T-cell (primary cell): ENCODE results near the gene SENP8. TPM values are rescaled to one million over a fixed set of nuclear protein-coding genes. Genes with fewer than 3 reads are reported as not detected.

Source experiments
- ATAC-seq, 4 experiments: fragments of 200-7000 bp in 3 of 4; fragments of 150-1000 bp in 1 of 4; cut with Tn5 transposase; replicated peaks in 1 of 4; 1 replicate in 3 of 4; 2 replicates in 1 of 4; pipeline ENCODE4 v1.10.0; 2021; ENCODE audit warnings: moderate library complexity in 3 of 4, mild to moderate bottlenecking in 2 of 4, moderate number of reproducible peaks in 1 of 4
- CTCF ChIA-PET, 2 donors: fragments of 300-600 bp; sonication (Branson Sonifier 250); formaldehyde crosslinking; loops; one replicate each; lab custom pipeline; 2022; ENCODE audit warnings: antibody characterized with exemption in 2 of 2; lab: Charles Lee
- POLR2A ChIA-PET, 2 donors: fragments of 300-600 bp; sonication (Branson Sonifier 250); formaldehyde crosslinking; loops; one replicate each; lab custom pipeline; 2022; ENCODE audit warnings: antibody characterized with exemption in 2 of 2; lab: Charles Lee
- DNase-seq, 35 experiments: peaks; one replicate each; pipeline versions ENCODE4 v3.0.0 to v3.0.0-alpha.2; 2013 to 2023
- H3K27ac ChIP-seq: one replicate; pipeline ENCODE4 v1.5.1; 2013; ENCODE audit warnings: low read length
- H3K27me3 ChIP-seq, 2 experiments: replicated peaks in 1 of 2; 1 replicate in 1 of 2; 2 replicates in 1 of 2; pipeline versions ENCODE4 v1.6.1 to v1.7.0; 2013; ENCODE audit warnings: low read length in 1 of 2, mixed read lengths in 1 of 2; ENCODE audit not compliant: control insufficient read depth in 2 of 2, insufficient read depth in 2 of 2; ENCODE audit errors: extremely low read depth in 1 of 2
- H3K36me3 ChIP-seq, 2 donors: 1 replicate in 1 of 2; 2 replicates in 1 of 2; pipeline versions ENCODE4 v1.6.1 to v1.7.0; 2013; ENCODE audit warnings: low read length in 1 of 2; ENCODE audit not compliant: control insufficient read depth in 2 of 2, insufficient read depth in 1 of 2; ENCODE audit errors: extremely low read depth in 1 of 2
- H3K4me1 ChIP-seq, 2 experiments: 1 replicate in 1 of 2; 2 replicates in 1 of 2; pipeline versions ENCODE4 v1.6.1 to v1.7.0; 2013; ENCODE audit warnings: low read length in 2 of 2, mixed read lengths in 1 of 2; ENCODE audit not compliant: insufficient read depth in 2 of 2, control insufficient read depth in 1 of 2; ENCODE audit errors: extremely low read depth in 1 of 2
- H3K4me3 ChIP-seq, 2 donors: 1 replicate in 1 of 2; 2 replicates in 1 of 2; pipeline versions ENCODE4 v1.5.1 to v1.7.0; 2013; ENCODE audit warnings: mild to moderate bottlenecking in 2 of 2, low read length in 1 of 2, moderate library complexity in 1 of 2; ENCODE audit not compliant: control insufficient read depth in 1 of 2; ENCODE audit errors: extremely low read depth in 1 of 2
- H3K9me3 ChIP-seq: 2 replicates; pipeline ENCODE4 v1.7.0; 2013
- H3K27ac Mint-ChIP-seq, 2 donors: one replicate each; pipeline ENCODE4 v1.8.0; 2020 to 2021; ENCODE audit warnings: mild to moderate bottlenecking in 2 of 2, mixed read lengths in 2 of 2
- H3K27me3 Mint-ChIP-seq, 2 donors: one replicate each; pipeline ENCODE4 v1.8.0; 2021 to 2022; ENCODE audit warnings: mixed read lengths in 2 of 2
- H3K36me3 Mint-ChIP-seq: one replicate; pipeline ENCODE4 v1.8.0; 2021; ENCODE audit warnings: mixed read lengths
- H3K4me1 Mint-ChIP-seq, 3 donors: one replicate each; pipeline ENCODE4 v1.8.0; 2020 to 2022; ENCODE audit warnings: mixed read lengths in 3 of 3, mild to moderate bottlenecking in 1 of 3
- H3K4me3 Mint-ChIP-seq, 3 donors: one replicate each; pipeline ENCODE4 v1.8.0; 2020 to 2022; ENCODE audit warnings: mild to moderate bottlenecking in 3 of 3, mixed read lengths in 3 of 3, moderate library complexity in 3 of 3
- H3K9me3 Mint-ChIP-seq, 3 donors: one replicate each; pipeline ENCODE4 v1.8.0; 2020 to 2022; ENCODE audit warnings: mixed read lengths in 3 of 3
- WGBS: methylation state at CpG from one replicate; pipeline ENCODE4 v1.1.5; 2013; ENCODE audit warnings: missing lambda C conversion rate; ENCODE audit not compliant: insufficient coverage; 5-methylcytosine and 5-hydroxymethylcytosine counted together
- total RNA-seq, 35 experiments: library from RNA in 6 of 35; stranded (reverse) in 6 of 35; fragments of 120-200 nt in 1 of 35; gene quantifications; one replicate each; pipeline versions ENCODE4 v1.2.1 to v1.2.4 and lab custom pipeline; 2013 to 2026

SENP8 gene
- total RNA-seq, 5 donors from 2014 or later (not counting 1 experiment from before 2014, with no cell fraction given), result 0.40 to 1.9 (median 1.3) TPM

DNA sequence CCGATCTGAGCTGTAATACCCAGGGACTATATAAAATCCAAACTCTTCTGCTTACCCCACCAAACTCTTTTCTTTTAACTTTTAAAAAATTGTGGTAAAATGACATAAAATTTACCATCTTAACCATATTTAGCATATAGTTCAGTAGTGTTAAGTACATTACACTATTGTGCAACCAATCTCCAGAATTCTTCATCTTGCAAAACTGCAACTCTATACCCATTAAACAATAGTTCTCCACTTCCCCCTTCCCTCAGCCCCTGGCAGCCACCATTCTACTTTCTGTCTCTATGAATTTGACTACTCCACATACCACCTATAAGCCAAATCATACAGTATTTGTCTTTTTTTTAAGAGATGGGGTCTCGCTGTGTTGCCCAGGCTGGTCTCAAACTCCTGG is 38.7 kb downstream of the SENP8 start:
- Mint-ChIP-seq H3K4me3 (no peak overlapping the region), H3K9me3 (no peaks in the 10 kb centered on the region), H3K27ac (no peak overlapping the region), H3K4me1 (peaks cover 4 to 8% (median 6%) of the 10 kb centered on the region in 3 donors), H3K27me3 (peaks cover 0 to 4% of the 10 kb centered on the region in 2 donors), H3K36me3 (no peaks in the 10 kb centered on the region)
- Histone ChIP-seq H3K27ac (no peak overlapping the region), H3K4me1 (peaks cover 0 to 6% of the 10 kb centered on the region in 2 experiments), H3K27me3 (peaks cover 0 to 13% of the 10 kb centered on the region in 2 experiments), H3K36me3 (no peaks in the 10 kb centered on the region), H3K4me3 (no peak overlapping the region), H3K9me3 (no peaks in the 10 kb centered on the region)
- CTCF ChIA-PET, result interaction anchor here (0.5 to 2.7 kb wide), 13 partner anchors 77 to 1558 kb away, joined by 3 to 58 read pairs (median 4); no protein-coding TSS in a partner anchor
- no peak for DNase-seq
- no CpG with 5 or more reads among the region's 2 CpGs for WGBS
- no peak for ATAC-seq
- POLR2A ChIA-PET, result no interaction called here

DNA sequence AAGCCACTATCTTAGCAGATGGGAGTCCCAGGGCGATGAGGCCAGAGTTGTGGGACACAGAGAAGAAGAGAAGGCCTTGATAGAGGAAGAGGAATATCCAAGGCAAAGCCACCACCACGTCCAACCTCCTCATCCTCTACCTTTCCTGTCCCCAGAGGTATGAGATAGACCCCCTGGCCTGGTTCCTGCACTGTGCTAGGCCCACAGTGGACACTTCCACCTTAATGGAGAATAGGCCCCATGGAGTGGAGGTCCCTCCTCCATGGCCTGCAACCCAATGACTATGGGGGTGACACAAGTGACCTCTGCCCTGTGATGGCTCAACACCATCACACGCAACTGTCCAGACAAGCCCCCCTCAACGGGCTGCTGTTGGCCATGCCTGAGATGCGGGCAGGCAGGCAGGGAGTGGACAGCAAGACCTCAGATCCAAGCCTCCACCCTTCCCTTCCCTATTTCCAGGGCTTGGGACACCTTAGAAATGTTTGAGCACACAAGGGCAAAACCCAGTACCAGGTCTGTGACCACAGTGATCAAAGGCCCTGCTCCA is 42.6 kb downstream of the SENP8 start:
- Histone ChIP-seq H3K27ac (no peak overlapping the region), H3K4me1 (peaks cover 0 to 2% of the 10 kb centered on the region in 2 experiments), H3K9me3 (no peaks in the 10 kb centered on the region), H3K4me3 (no peak overlapping the region), H3K36me3 (no peaks in the 10 kb centered on the region), H3K27me3 (peaks cover 0 to 6% of the 10 kb centered on the region in 2 experiments)
- Mint-ChIP-seq H3K27ac (no peak overlapping the region), H3K27me3 (peaks cover 0 to 2% of the 10 kb centered on the region in 2 donors), H3K4me1 (peaks cover 0 to 2% (median 2%) of the 10 kb centered on the region in 3 donors), H3K36me3 (no peaks in the 10 kb centered on the region), H3K9me3 (no peaks in the 10 kb centered on the region), H3K4me3 (no peak overlapping the region)
- ATAC-seq, result no peak
- 88% methylated on average over 3 of the region's 5 CpGs for WGBS
- DNase-seq, result no peak
- POLR2A ChIA-PET, result no interaction called here
- CTCF ChIA-PET, result no interaction called here

DNA sequence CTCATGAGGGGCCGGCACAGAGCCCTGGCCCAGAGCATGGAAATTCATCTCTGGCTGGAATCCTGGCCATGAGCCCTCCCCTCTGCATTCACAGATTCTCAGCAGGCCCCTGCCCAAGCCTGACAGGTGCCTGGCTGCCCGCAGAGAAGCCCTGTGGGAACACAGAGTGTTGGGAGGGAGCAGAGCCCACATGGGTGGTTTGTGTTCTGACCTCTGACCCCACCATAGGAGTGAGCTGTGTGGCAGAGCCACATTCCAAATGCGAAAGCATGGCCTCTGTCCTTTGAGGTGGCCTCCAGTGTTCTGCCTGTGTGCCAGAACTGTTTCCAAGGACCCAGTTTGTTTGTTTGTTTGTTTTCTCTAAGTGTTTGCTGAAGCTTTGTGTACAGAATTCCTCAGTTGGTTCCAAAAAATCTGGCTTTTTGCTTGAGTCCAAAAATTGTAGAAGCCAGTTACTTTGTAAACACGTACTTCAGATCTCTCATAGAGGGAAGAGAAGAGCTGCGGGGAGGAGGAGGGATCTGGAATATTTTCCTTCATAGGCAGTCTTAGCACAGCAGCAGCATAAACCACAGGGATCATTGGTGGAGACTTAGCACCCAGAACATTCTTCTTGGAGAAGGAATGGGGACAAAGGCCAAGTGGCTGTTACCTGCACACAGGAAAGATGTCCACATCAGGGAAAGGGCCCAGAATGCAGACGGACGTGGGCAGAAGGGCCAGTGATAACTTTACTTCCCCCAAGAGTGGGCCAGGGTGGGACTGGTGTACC is 43.3 kb downstream of the SENP8 start:
- Mint-ChIP-seq H3K4me1 (no peaks in the 10 kb centered on the region), H3K27ac (no peak overlapping the region), H3K4me3 (no peak overlapping the region), H3K9me3 (no peaks in the 10 kb centered on the region), H3K27me3 (peaks cover 0 to 4% of the 10 kb centered on the region in 2 donors), H3K36me3 (no peaks in the 10 kb centered on the region)
- no peaks in the 10 kb centered on the region for H3K36me3 ChIP-seq
- POLR2A ChIA-PET, result no interaction called here
- CTCF ChIA-PET, result no interaction called here
- H3K9me3 ChIP-seq, result no peaks in the 10 kb centered on the region
- DNase-seq, result no peak
- WGBS, result 76% methylated on average over 3 of the region's 7 CpGs
- no peak for ATAC-seq
- H3K27ac ChIP-seq, result no peak overlapping the region
- H3K4me3 ChIP-seq, result no peak overlapping the region
- H3K4me1 ChIP-seq, result no peaks in the 10 kb centered on the region
- no peaks in the 10 kb centered on the region for H3K27me3 ChIP-seq

DNA sequence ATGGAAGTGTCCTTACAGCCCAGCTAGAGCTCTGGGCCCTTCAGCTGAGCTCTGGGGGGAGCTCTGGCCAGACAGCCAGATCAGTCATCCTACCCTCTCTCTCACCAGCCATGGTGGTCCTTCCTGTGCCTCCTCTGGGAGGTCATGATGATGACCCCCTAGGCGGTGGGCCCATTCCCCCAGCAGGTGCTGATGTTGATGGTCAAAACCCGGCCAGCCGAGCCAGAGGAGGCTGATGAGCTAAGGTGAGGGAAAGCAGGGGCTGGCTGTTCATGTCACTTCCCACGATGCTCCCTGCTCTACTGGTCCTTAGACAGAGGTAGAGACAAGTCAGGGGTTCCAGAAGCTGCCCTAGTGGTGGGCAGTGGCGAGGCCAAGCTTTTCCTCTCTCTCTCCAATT is 44.4 kb downstream of the SENP8 start:
- no peak for ATAC-seq
- 86% methylated on average over 5 of the region's 5 CpGs for whole genome bisulfite sequencing
- Mint-ChIP-seq H3K27me3 (peaks cover 0 to 5% of the 10 kb centered on the region in 2 donors), H3K27ac (no peak overlapping the region), H3K4me1 (no peaks in the 10 kb centered on the region), H3K36me3 (no peaks in the 10 kb centered on the region), H3K9me3 (no peaks in the 10 kb centered on the region), H3K4me3 (no peak overlapping the region)
- Histone ChIP-seq H3K4me3 (no peak overlapping the region), H3K4me1 (no peaks in the 10 kb centered on the region), H3K27me3 (peaks cover 0 to 8% of the 10 kb centered on the region in 2 experiments), H3K36me3 (no peaks in the 10 kb centered on the region), H3K9me3 (no peaks in the 10 kb centered on the region), H3K27ac (no peak overlapping the region)
- POLR2A ChIA-PET, result no interaction called here
- no peak for DNase-seq
- CTCF ChIA-PET, result no interaction called here

DNA sequence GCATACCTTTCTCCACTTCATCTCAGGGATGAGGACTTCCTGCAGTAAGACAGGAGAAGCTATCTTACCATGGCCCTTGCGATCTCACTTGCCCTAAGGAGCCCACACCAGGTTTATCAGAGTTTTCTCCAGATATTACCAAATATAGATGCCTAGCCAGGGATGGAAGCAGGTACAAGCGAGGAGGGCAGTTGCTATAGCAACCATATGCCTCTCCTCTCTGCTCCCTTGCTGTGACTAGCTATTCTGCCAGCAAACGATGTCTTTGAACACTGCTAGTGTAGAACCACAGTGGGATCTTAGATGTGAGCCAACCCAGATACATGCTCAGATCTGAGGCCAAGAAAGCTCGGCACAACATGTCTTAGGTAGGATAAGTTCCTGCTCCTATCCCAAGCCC is 45.5 kb downstream of the SENP8 start:
- Histone ChIP-seq H3K4me3 (no peak overlapping the region), H3K27ac (no peak overlapping the region), H3K4me1 (peaks cover 5 to 7% of the 10 kb centered on the region in 2 experiments), H3K36me3 (no peaks in the 10 kb centered on the region), H3K9me3 (no peaks in the 10 kb centered on the region), H3K27me3 (peaks cover 0 to 17% of the 10 kb centered on the region in 2 experiments)
- Mint-ChIP-seq H3K4me3 (no peak overlapping the region), H3K4me1 (peaks cover 5 to 7% (median 6%) of the 10 kb centered on the region in 3 donors), H3K27me3 (peaks cover 0 to 7% of the 10 kb centered on the region in 2 donors), H3K36me3 (no peaks in the 10 kb centered on the region), H3K9me3 (no peaks in the 10 kb centered on the region), H3K27ac (no peak overlapping the region)
- ChIA-PET CTCF (no interaction called here), POLR2A (no interaction called here)
- DNase-seq (no peak), ATAC-seq (no peak)
- 70% methylated on average over 3 of the region's 4 CpGs for WGBS

DNA sequence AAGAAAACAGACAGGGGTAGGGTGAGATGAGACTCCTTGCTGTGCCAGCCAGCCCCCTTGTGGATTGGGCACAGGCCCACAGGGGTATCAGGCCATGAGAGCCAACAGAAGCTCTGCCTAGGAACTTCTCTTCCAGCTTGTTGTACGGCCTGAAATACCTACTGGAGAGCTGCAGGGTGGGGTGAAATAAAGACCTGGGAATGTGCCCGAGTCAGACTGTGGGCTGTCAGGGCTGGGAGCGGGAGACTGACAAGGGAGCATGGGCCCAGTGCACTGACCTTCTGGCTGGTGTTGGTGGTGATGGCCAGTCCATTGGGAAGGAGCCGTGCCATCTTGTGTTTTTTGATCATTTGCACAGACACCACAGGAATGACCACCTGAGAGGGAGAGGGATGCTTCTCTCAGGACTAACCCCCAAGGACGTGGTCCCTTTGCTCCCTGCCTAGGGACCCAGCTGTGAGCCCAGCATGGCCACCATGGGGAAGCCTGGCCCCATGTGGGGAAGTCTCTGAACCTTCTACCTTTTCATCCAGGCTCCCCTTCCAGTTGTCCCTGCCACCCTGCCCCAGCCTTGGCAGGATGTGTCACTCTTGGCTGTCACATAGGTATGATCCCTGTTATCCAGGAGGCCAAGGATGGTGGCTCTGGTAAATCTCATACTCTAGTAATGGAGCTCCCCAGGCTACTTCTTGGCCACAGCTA is 48.7 kb downstream of the SENP8 start:
- H3K9me3 Mint-ChIP-seq, result no peaks in the 10 kb centered on the region
- H3K4me1 Mint-ChIP-seq, result peaks cover 5 to 7% (median 6%) of the 10 kb centered on the region in 3 donors
- Histone ChIP-seq H3K4me1 (peaks cover 7 to 8% of the 10 kb centered on the region in 2 experiments), H3K9me3 (no peaks in the 10 kb centered on the region), H3K4me3 (no peak overlapping the region), H3K27me3 (peaks cover 0 to 31% of the 10 kb centered on the region in 2 experiments), H3K36me3 (no peaks in the 10 kb centered on the region), H3K27ac (no peak overlapping the region)
- POLR2A ChIA-PET, result no interaction called here
- DNase-seq, result no peak
- WGBS, result 81% methylated on average over 4 of the region's 5 CpGs
- no peaks in the 10 kb centered on the region for H3K36me3 Mint-ChIP-seq
- no peak overlapping the region for H3K27ac Mint-ChIP-seq
- ATAC-seq, result no peak
- H3K27me3 Mint-ChIP-seq, result peaks cover 0 to 5% of the 10 kb centered on the region in 2 donors
- CTCF ChIA-PET, result interaction anchor here in 1 of 2 donors (1.7 kb wide), 1 partner anchor 11 kb away, joined by 4 read pairs; no protein-coding TSS in a partner anchor
- H3K4me3 Mint-ChIP-seq, result no peak overlapping the region
